ENCODE measurements around the gene HSPG2.

- TF ChIP-seq CTCF (conservative IDR thresholded peaks at IDR 0.05; ENCODE audit: low read length): no peak
- no peak for TF ChIP-seq EZH2phosphoT487 (IDR thresholded peaks at IDR 0.05; ENCODE audit: borderline replicate concordance, low read depth, low read length)
Measured at GRCh38 chr1:21921100-21921875, 15.8 kb downstream of the HSPG2 start.
